Skin of body (tissue), 2 donors: ENCODE data around the gene ERG. TPM values are rescaled to one million over a fixed set of nuclear protein-coding genes. Genes with fewer than 3 reads are reported as not detected.
A peak's percentile ranks its signal among the peaks of the same experiment; 100 is the strongest.

Experiments
- DNase-seq: peaks from one replicate; lab custom pipeline; 2025; lab: John Stamatoyannopoulos, UW
- total RNA-seq: library from RNA; depleted of rRNA; stranded (reverse); fragments of >200 nt; gene quantifications from one replicate; pipeline ENCODE4 v1.2.3, GENCODE V29; 2014

The ERG gene
- total RNA-seq, 1 donor from 2014 or later = 11.9 TPM

- no peak for DNase-seq
Measured at GRCh38 chr21:38474796-38475195, 23.5 kb downstream of the ERG start.

GRCh38 chr21:38474124-38474523, 24.2 kb downstream of the ERG start:
- DNase-seq = no peak

GRCh38 chr21:38472412-38473108, 25.7 kb downstream of the ERG start:
- no peak for DNase-seq

GRCh38 chr21:38471766-38472165, 26.5 kb downstream of the ERG start:
- DNase-seq = no peak

- no peak for DNase-seq
Measured at GRCh38 chr21:38470755-38471154, 27.5 kb downstream of the ERG start.

GRCh38 chr21:38469642-38470041, 28.6 kb downstream of the ERG start:
- peak; percentile 27 for DNase-seq

GRCh38 chr21:38468989-38469388, 29.3 kb downstream of the ERG start:
- DNase-seq = no peak

GRCh38 chr21:38467911-38468310, 30.4 kb downstream of the ERG start:
- DNase-seq = no peak

GRCh38 chr21:38467374-38467773, 30.9 kb downstream of the ERG start:
- DNase-seq = no peak

GRCh38 chr21:38460171-38460742, 38.0 kb downstream of the ERG start:
- peak; percentile 29 for DNase-seq

- DNase-seq = no peak
Measured at GRCh38 chr21:38459490-38459889, 38.8 kb downstream of the ERG start.

GRCh38 chr21:38455403-38455802, 42.9 kb downstream of the ERG start:
- DNase-seq = peak; percentile 36

- DNase-seq = no peak
Measured at GRCh38 chr21:38454702-38455101, 43.6 kb downstream of the ERG start.

- no peak for DNase-seq
Measured at GRCh38 chr21:38454161-38454560, 44.1 kb downstream of the ERG start.

GRCh38 chr21:38448671-38449385, 49.4 kb downstream of the ERG start:
- peak; percentile 53 for DNase-seq

- DNase-seq = no peak
Measured at GRCh38 chr21:38447611-38448010, 50.7 kb downstream of the ERG start.

GRCh38 chr21:38444691-38445090, 53.6 kb downstream of the ERG start:
- no peak for DNase-seq

GRCh38 chr21:38443110-38443509, 55.2 kb downstream of the ERG start:
- no peak for DNase-seq

- no peak for DNase-seq
Measured at GRCh38 chr21:38441153-38441552, 57.1 kb downstream of the ERG start.

GRCh38 chr21:38440746-38441145, 57.5 kb downstream of the ERG start:
- no peak for DNase-seq

GRCh38 chr21:38439957-38440356, 58.3 kb downstream of the ERG start:
- DNase-seq = no peak

- DNase-seq = no peak
Measured at GRCh38 chr21:38439426-38439825, 58.9 kb downstream of the ERG start.

GRCh38 chr21:38438462-38438893, 59.8 kb downstream of the ERG start:
- DNase-seq = no peak
